K562 (cell line): Measurements from ENCODE around the gene TMEM87B. TPM values are rescaled to one million over a fixed set of nuclear protein-coding genes. Genes with fewer than 3 reads are reported as not detected.

Experiments used
- ATAC-seq: fragments of 200-7000 bp; cut with Tn5 transposase; 3 replicates; pipeline ENCODE4 v1.9.1; 2020; ENCODE audit warnings: moderate library complexity
- BruUV-seq: library from RNA; stranded (reverse); fragments of 400-500 nt; replicated peaks from 2 replicates; lab custom pipeline; 2021; lab: Mats Ljungman, UMichigan
- CTCF ChIA-PET: fragments of 300-600 bp; formaldehyde crosslinking; extraction: SDS; loops from one replicate; lab custom pipeline; 2021; ENCODE audit warnings: low intra/inter-chr PET ratio; lab: Yijun Ruan, JAX
- POLR2A ChIA-PET: fragments of 300-600, 350-650 bp; sonication (Branson Sonifier 250); formaldehyde crosslinking; extraction: SDS; loops from one replicate; lab custom pipeline; 2021; ENCODE audit warnings: antibody characterized with exemption, inconsistent platforms; lab: Yijun Ruan, JAX
- DNase-seq, 4 experiments: peaks; one replicate each; pipeline versions ENCODE4 v3.0.0 to v3.0.0-alpha.2; 2011 to 2018; ENCODE audit warnings: low spot score in 3 of 4, mixed read lengths in 3 of 4; ENCODE audit errors: extremely low read depth in 1 of 4
- FAIRE-seq: peaks from 2 replicates; lab custom pipeline; 2011; peaks lifted over from hg19 to GRCh38; lab: Jason Lieb, UNC
- H2AFZ ChIP-seq: 2 replicates; pipeline ENCODE4 v1.6.0; 2011; ENCODE audit warnings: low read depth, low read length, control low read depth, inconsistent platforms
- H3K27ac ChIP-seq: fragments of 200-600 bp; 3 replicates; pipeline ENCODE4 v1.8.0; 2011; ENCODE audit warnings: low read depth, mild to moderate bottlenecking, control low read depth, inconsistent platforms, low read length, moderate library complexity, mixed read lengths; ENCODE audit errors: extremely low read depth
- H3K27me3 ChIP-seq, 2 experiments: fragments of 300-600 bp in 1 of 2; 2 replicates in 1 of 2; 3 replicates in 1 of 2; pipeline versions ENCODE4 v1.6.0 to v1.8.0; 2011; ENCODE audit warnings: inconsistent platforms in 2 of 2, low read length in 2 of 2, mild to moderate bottlenecking in 1 of 2, mixed read lengths in 1 of 2, moderate library complexity in 1 of 2; ENCODE audit not compliant: control insufficient read depth in 2 of 2, insufficient read depth in 2 of 2
- H3K36me3 ChIP-seq: fragments of 300-600 bp; 3 replicates; pipeline ENCODE4 v1.8.0; 2011; ENCODE audit warnings: mild to moderate bottlenecking, low read length, inconsistent platforms; ENCODE audit not compliant: control insufficient read depth, insufficient read depth
- H3K4me1 ChIP-seq, 2 experiments: fragments of 200-600 bp in 1 of 2; replicated peaks in 1 of 2; 2 replicates in 1 of 2; 3 replicates in 1 of 2; pipeline versions ENCODE4 v1.5.1 to v1.8.0; 2011; ENCODE audit warnings: inconsistent platforms in 2 of 2, low read length in 2 of 2, mild to moderate bottlenecking in 1 of 2, mixed read lengths in 1 of 2, moderate library complexity in 1 of 2; ENCODE audit not compliant: control insufficient read depth in 2 of 2, insufficient read depth in 2 of 2
- H3K4me2 ChIP-seq: 2 replicates; pipeline ENCODE4 v1.6.1; 2011; ENCODE audit warnings: low read length, control low read depth, inconsistent platforms, mixed read lengths; ENCODE audit not compliant: insufficient read depth
- H3K4me3 ChIP-seq: fragments of 200-600 bp; sonication (generic), shearing (Covaris generic); 2 replicates; pipeline ENCODE4 v1.5.1; 2016; ENCODE audit warnings: control low read depth, inconsistent platforms
- H3K79me2 ChIP-seq: fragments of 200-600 bp; 3 replicates; pipeline ENCODE4 v1.8.0; 2011; ENCODE audit warnings: low read length, inconsistent platforms; ENCODE audit not compliant: control insufficient read depth, insufficient read depth
- H3K9ac ChIP-seq, 2 experiments: 2 replicates each; pipeline versions ENCODE4 v1.6.0 to v1.6.1; 2011; ENCODE audit warnings: low read depth in 2 of 2, low read length in 2 of 2, control low read depth in 1 of 2, inconsistent platforms in 1 of 2, mild to moderate bottlenecking in 1 of 2, mixed read lengths in 1 of 2; ENCODE audit not compliant: insufficient read depth in 1 of 2
- H3K9me1 ChIP-seq: one replicate; pipeline ENCODE4 v1.6.0; 2011; ENCODE audit warnings: inconsistent platforms, mild to moderate bottlenecking, low read length, moderate library complexity; ENCODE audit not compliant: control insufficient read depth, insufficient read depth
- H3K9me3 ChIP-seq: replicated peaks from 2 replicates; pipeline ENCODE4 v1.5.1; 2011; ENCODE audit warnings: low read depth, low read length, inconsistent platforms; ENCODE audit not compliant: control insufficient read depth, insufficient read depth
- H4K20me1 ChIP-seq: replicated peaks from 2 replicates; pipeline ENCODE4 v1.6.1; 2011; ENCODE audit warnings: low read length, inconsistent platforms, mixed read lengths; ENCODE audit not compliant: control insufficient read depth, insufficient read depth
- ARID1B ChIP-seq: fragments of 450-650 bp; IDR thresholded peaks from 2 replicates; pipeline ENCODE4 v1.6.1; 2016; ENCODE audit warnings: antibody characterized with exemption, mild to moderate bottlenecking, inconsistent platforms
- FOXM1 ChIP-seq, 2 experiments: fragments of 450-650 bp in 1 of 2; sonication (generic) in 1 of 2; formaldehyde crosslinking in 1 of 2; IDR thresholded peaks; 2 replicates each; pipeline versions ENCODE4 v1.6.1 to v1.9.0; 2017 to 2022; ENCODE audit warnings: low read depth in 2 of 2, mild to moderate bottlenecking in 2 of 2, missing genetic modification reagents in 1 of 2, moderate library complexity in 1 of 2
- GTF2E2 ChIP-seq: fragments of 200-800 bp; sonication (Bioruptor generic); IDR thresholded peaks from 2 replicates; pipeline ENCODE4 v1.6.1; 2016; ENCODE audit warnings: missing genetic modification characterization, missing compliant biosample characterization
- HIVEP1 ChIP-seq: fragments of 250-450 bp; sonication (Bioruptor Pico); IDR thresholded peaks from 2 replicates; pipeline ENCODE4 v1.4.0; 2020; ENCODE audit warnings: mild to moderate bottlenecking
- RNF2 ChIP-seq: sonication (generic); IDR thresholded peaks from 2 replicates; pipeline ENCODE4 v1.6.1; 2016
- SAP30 ChIP-seq: fragments of 200-600 bp; sonication (generic); IDR thresholded peaks from 2 replicates; pipeline ENCODE4 v1.6.1; 2012; ENCODE audit warnings: borderline replicate concordance, low read depth, mild to moderate bottlenecking, moderate library complexity, low read length, control low read depth, inconsistent platforms; ENCODE audit not compliant: insufficient read depth, poor library complexity, severe bottlenecking
- STAT5A ChIP-seq: IDR thresholded peaks from 2 replicates; pipeline ENCODE4 v1.6.1; 2012; ENCODE audit warnings: low read length, inconsistent platforms, borderline replicate concordance
- ZNF76 ChIP-seq: fragments of 250-450 bp; sonication (Bioruptor Pico); IDR thresholded peaks from 2 replicates; pipeline ENCODE4 v1.4.0; 2020; ENCODE audit warnings: mild to moderate bottlenecking, moderate library complexity, borderline replicate concordance
- ZNF830 ChIP-seq: fragments of 250-450 bp; sonication (Bioruptor Pico); IDR thresholded peaks from 2 replicates; pipeline ENCODE4 v1.5.0; 2021; ENCODE audit warnings: mild to moderate bottlenecking
- WGBS: fragments of 100-300 bp; shearing (Covaris generic); methylation state at CpG from one replicate; pipeline ENCODE4 v1.1.6; 2016; ENCODE audit warnings: low coverage, mixed read lengths; ENCODE audit not compliant: insufficient coverage; ENCODE audit errors: missing lambda C conversion rate; 5-methylcytosine and 5-hydroxymethylcytosine counted together
- in situ Hi-C: fragments of 300-500 bp; cut with MboI; formaldehyde crosslinking; loops from 4 replicates; pipeline ENCODE4 v1.15.0; 2018; ENCODE audit warnings: inconsistent platforms, mixed read lengths
- intact Hi-C: fragments of 100-400 bp; cut with micrococcal nuclease; formaldehyde crosslinking; loops from 2 replicates; pipeline ENCODE4 v1.14.2; 2022
- polyA plus RNA-seq, 8 experiments: library from polyadenylated mRNA; depleted of rRNA in 4 of 8; stranded (reverse) in 5 of 8; unstranded in 3 of 8; fragments of >200 nt; fragmentation: Nextera tagmentation in 2 of 8; fragmentation: Illumina TruSeq in 1 of 8; extraction: Ambion mirVana in 2 of 8; extraction: Trizol in 1 of 8; gene quantifications; 2 replicates each; pipeline versions ENCODE4 v1.2.1 to v1.2.3, GENCODE V29; 2011 to 2014; ENCODE audit warnings: inconsistent platforms in 1 of 8, missing spikeins in 1 of 8
- total RNA-seq, 7 experiments: library from RNA; depleted of rRNA in 6 of 7; stranded (reverse); fragments of >200 nt in 6 of 7; fragmentation: Illumina TruSeq in 2 of 7; extraction: Trizol in 2 of 7; gene quantifications; 2 replicates each; pipeline versions ENCODE4 v1.2.1 to v1.2.3, GENCODE V29; 2011 to 2021; ENCODE audit warnings: low replicate concordance in 1 of 7
- TF ChIP-seq, protein P1 (sequence below): fragments of 450-650 bp; formaldehyde crosslinking; IDR thresholded peaks from 2 replicates; pipeline ENCODE4 v1.4.0; 2020; ENCODE audit warnings: mild to moderate bottlenecking, moderate library complexity

The TMEM87B gene
- total and polyA plus RNA-seq, 9 of the 15 experiments (the other 6 are each of a cell fraction or from before 2014, with no cell fraction given): 3.7 to 17.1 (median 11.0) TPM

DNA sequence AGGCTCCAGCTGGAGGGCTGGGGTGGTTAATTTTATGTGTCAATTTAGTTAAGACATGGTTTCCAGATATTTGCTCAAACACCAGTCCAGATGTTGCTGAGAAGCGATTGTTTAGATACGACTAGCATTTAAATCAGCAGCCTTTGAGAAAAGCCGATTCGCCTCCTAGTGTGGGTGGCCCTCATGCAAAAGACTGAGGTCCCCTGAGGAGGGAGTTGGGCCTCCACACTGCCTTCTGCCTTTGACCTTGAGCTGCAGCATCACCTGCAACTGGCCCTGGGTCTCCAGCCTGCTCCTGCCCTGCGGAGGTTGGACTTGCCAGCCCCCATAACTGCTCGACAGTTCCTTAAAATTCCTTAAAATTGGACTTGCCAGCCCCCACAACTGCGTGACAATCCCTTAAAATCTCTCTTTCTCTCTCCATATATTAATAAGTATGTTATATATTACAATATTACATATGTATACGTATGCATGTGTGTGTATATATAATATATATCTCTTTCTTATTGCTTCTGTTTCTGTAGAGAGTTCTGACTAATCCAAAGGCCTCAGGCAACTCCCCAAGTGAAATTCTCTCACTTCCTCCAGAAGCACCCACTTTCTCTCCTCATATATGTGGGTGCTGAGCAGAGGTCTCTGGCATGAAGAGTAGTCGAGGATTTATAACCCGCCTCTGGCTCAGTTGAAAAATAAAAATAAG is 97.6 kb downstream of the TMEM87B start:
- POLR2A ChIA-PET: interaction anchor here (0.7 to 0.8 kb wide), 2 partner anchors 34 to 419 kb away, joined by 3 read pairs; no protein-coding TSS in a partner anchor
- intact Hi-C loops: no loop called here
- 21% methylated on average over 10 of the region's 10 CpGs for WGBS

More for the DNA sequence above, 97.6 kb downstream of the TMEM87B start:
- CTCF ChIA-PET: no interaction called here
- TF ChIP-seq GTF2E2: no peak
- no peak for TF ChIP-seq ZNF830
- no peak for TF ChIP-seq HIVEP1 (CRISPR knock-in tag)
- TF ChIP-seq STAT5A: no peak
- TF ChIP-seq SAP30: no peak
- TF ChIP-seq RNF2: no peak
- TF ChIP-seq FOXM1 (IDR thresholded peaks at IDR 0.05; ENCODE audit: low read depth): no peak
- no peak for TF ChIP-seq FOXM1 (CRISPR knock-in tag; IDR thresholded peaks at IDR 0.05; ENCODE audit: low read depth)
- TF ChIP-seq, protein P1, sequence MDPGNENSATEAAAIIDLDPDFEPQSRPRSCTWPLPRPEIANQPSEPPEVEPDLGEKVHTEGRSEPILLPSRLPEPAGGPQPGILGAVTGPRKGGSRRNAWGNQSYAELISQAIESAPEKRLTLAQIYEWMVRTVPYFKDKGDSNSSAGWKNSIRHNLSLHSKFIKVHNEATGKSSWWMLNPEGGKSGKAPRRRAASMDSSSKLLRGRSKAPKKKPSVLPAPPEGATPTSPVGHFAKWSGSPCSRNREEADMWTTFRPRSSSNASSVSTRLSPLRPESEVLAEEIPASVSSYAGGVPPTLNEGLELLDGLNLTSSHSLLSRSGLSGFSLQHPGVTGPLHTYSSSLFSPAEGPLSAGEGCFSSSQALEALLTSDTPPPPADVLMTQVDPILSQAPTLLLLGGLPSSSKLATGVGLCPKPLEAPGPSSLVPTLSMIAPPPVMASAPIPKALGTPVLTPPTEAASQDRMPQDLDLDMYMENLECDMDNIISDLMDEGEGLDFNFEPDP (CRISPR knock-in tag): no peak
- TF ChIP-seq ARID1B: no peak
- no peak for TF ChIP-seq ZNF76 (CRISPR knock-in tag)
- ATAC-seq (no peak), FAIRE-seq (no peak), DNase-seq (no peak)
- no peak overlapping the region for H3K9ac ChIP-seq
- no TSS peak for BruUV-seq
- H3K36me3 ChIP-seq: no peaks in the 10 kb centered on the region
- H3K27ac ChIP-seq: no peak overlapping the region
- no peak overlapping the region for H3K4me3 ChIP-seq
- no peaks in the 10 kb centered on the region for H4K20me1 ChIP-seq
- in situ Hi-C loops: no loop called here
- H3K9me3 ChIP-seq: no peaks in the 10 kb centered on the region
- no peaks in the 10 kb centered on the region for H3K9me1 ChIP-seq
- no peaks in the 10 kb centered on the region for H3K79me2 ChIP-seq
- peaks cover 26 to 79% of the 10 kb centered on the region in 2 experiments for H3K27me3 ChIP-seq
- H2AFZ ChIP-seq: no peak overlapping the region
- H3K4me1 ChIP-seq: peaks cover 0 to 14% of the 10 kb centered on the region in 2 experiments; a peak in 3 of 5 replicates
- H3K4me2 ChIP-seq: no peak overlapping the region
